SK-N-SH (cell line): ENCODE results near the gene TTYH3.
"Not testable (repeated sequence)": the region's sequence is repeated elsewhere in the genome, so short reads cannot be mapped to it uniquely, and the experiment has no call there.

Experiments used
- CTCF ChIP-seq: fragments of 200-600 bp; sonication (generic); IDR thresholded peaks from 2 replicates; pipeline ENCODE4 v1.6.1; 2017; ENCODE audit warnings: antibody characterized with exemption, mild to moderate bottlenecking, moderate library complexity
- MAX ChIP-seq: IDR thresholded peaks from 2 replicates; pipeline ENCODE4 v1.4.0; 2012; ENCODE audit warnings: low read depth
- POLR2AphosphoS5 ChIP-seq: IDR thresholded peaks from 2 replicates; pipeline ENCODE4 v1.6.1; 2012; ENCODE audit warnings: low read depth, low read length

GRCh38 chr7:2694122-2694436 lies 62.3 kb downstream of the TTYH3 start:
- TF ChIP-seq MAX, CTCF, POLR2AphosphoS5: not testable (repeated sequence)
